Naive B cell (primary cell): ENCODE results near the gene MGAT4D. TPM values are rescaled to one million over a fixed set of nuclear protein-coding genes. Genes with fewer than 3 reads are reported as not detected.
"Not testable (repeated sequence)": the region's sequence is repeated elsewhere in the genome, so short reads cannot be mapped to it uniquely, and the experiment has no call there.

ENCODE experiments used
- ATAC-seq, 2 donors: fragments of 150-1000 bp; cut with Tn5 transposase; 2 replicates each; pipeline ENCODE4 v1.10.0; 2021; ENCODE audit warnings: low read depth in 2 of 2, mild to moderate bottlenecking in 2 of 2, moderate library complexity in 2 of 2
- DNase-seq: peaks from one replicate; pipeline ENCODE4 v3.0.0; 2022
- H3K27ac Mint-ChIP-seq, 6 donors: one replicate each; pipeline ENCODE4 v1.8.0; 2020 to 2022; ENCODE audit warnings: mild to moderate bottlenecking in 6 of 6, mixed read lengths in 6 of 6, moderate library complexity in 5 of 6, inconsistent platforms in 2 of 6
- H3K27me3 Mint-ChIP-seq, 3 donors: one replicate each; pipeline ENCODE4 v1.8.0; 2021 to 2022; ENCODE audit warnings: mixed read lengths in 3 of 3, mild to moderate bottlenecking in 1 of 3
- H3K36me3 Mint-ChIP-seq, 2 donors: one replicate each; pipeline ENCODE4 v1.8.0; 2020 to 2022; ENCODE audit warnings: mixed read lengths in 2 of 2, inconsistent platforms in 1 of 2, mild to moderate bottlenecking in 1 of 2
- H3K4me1 Mint-ChIP-seq, 3 donors: one replicate each; pipeline ENCODE4 v1.8.0; 2020 to 2022; ENCODE audit warnings: mixed read lengths in 3 of 3, inconsistent platforms in 1 of 3, mild to moderate bottlenecking in 1 of 3, moderate library complexity in 1 of 3
- H3K4me3 Mint-ChIP-seq, 8 donors: one replicate each; pipeline ENCODE4 v1.8.0; 2020 to 2022; ENCODE audit warnings: mild to moderate bottlenecking in 8 of 8, mixed read lengths in 8 of 8, moderate library complexity in 8 of 8, inconsistent platforms in 2 of 8
- H3K9me3 Mint-ChIP-seq, 7 donors: one replicate each; pipeline ENCODE4 v1.8.0; 2020 to 2022; ENCODE audit warnings: mixed read lengths in 7 of 7, mild to moderate bottlenecking in 5 of 7, inconsistent platforms in 2 of 7, moderate library complexity in 1 of 7
- polyA plus RNA-seq, 6 donors: library from polyadenylated mRNA; unstranded; fragments of 300-500 nt; fragmentation: Illumina TruSeq; gene quantifications; one replicate each; pipeline ENCODE4 v1.2.3, GENCODE V29; 2021; ENCODE audit warnings: low read depth in 6 of 6

MGAT4D gene
- polyA plus RNA-seq: not detected

DNA sequence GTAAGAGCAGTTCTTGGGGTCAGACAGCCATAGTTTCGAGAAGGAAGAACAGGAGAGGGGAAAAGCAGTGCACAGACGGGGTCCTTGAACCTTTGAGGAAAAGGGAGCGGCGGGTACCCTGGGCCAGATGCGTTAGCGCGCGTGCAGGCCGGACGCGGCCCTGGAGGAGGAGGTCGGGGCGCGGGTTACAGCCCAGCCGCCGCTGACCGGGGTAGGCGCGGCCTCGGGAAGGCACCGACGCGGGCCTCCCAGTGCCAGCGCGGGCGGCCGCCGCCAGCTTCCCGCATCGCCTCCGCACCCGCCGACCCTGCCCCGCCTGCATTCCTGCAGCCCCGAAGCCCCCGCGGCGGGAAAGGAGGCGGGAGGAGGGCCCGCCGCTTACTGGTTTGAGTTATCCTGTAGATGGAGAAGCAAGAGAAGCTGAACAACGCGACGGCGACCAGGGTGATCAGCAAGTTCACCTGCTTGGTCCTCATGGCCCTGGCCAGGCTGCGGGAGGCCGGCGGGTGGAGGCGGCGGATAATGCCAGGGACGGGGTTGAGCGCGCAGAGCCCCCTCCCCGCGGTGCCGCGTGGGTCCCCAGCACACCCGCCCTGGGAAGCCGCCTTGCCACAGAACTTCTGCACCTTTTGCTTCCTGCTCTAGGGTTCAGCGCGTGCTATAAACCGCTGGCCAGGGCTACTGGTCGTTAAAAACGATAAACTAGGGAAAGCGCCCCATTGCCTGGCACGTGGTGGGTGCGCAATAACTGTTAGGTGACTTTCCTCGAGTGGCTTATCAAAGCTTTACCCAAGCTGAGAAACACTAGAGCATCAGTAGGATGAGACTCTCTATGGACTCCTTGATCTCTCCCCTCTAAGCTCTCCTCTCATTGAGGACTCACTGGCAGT, at the start of gene MGAT4D:
Gene MGAT4D, minus strand, starts transcription at position 547 of the 890 bp plus-strand sequence. Its CDS starts 71 bp downstream, at position 476.
- Mint-ChIP-seq H3K4me3 (peak within 1 kb of the TSS; percentile 19 to 88 (median 69)), H3K4me1 (peaks cover 5 to 14% (median 10%) of the 10 kb centered on the region in 3 donors), H3K36me3 (no peaks in the 10 kb centered on the region), H3K27ac (no peak within 1 kb of the TSS), H3K27me3 (peaks cover 59 to 69% (median 67%) of the 10 kb centered on the region in 3 donors), H3K9me3 (peaks cover 0 to 1% (median 0%) of the 10 kb centered on the region in 7 donors)
- peak in 1 of 2 donors; percentile 35 for ATAC-seq
- no peak for DNase-seq

DNA sequence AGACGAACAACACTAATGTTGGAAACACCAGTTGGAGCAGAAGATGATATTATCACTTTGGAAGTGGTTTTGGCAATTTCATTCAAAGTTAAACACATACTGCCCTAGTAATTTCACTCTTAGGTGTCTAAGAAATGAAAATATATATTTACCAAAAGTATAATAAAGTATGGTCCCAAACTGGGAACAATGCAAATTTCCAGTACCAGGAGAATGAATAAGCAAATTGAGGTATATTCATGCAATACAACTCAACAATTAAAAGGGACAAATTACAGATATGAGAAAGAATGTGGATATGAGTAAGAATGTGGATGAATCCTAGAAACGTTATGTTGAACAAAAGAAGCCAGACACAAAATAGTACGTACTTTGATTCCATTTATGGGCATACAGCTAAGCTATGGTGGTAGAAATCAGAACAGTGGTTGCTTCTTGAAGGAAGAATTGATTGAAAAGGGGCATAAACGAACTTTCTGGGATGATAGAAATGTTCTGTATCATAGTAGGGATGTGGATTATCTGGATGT, 35.9 kb upstream of the MGAT4D start:
- no peak for ATAC-seq
- Mint-ChIP-seq H3K27me3 (no peaks in the 10 kb centered on the region), H3K36me3 (peaks cover 8 to 10% of the 10 kb centered on the region in 2 donors), H3K4me1 (no peaks in the 10 kb centered on the region), H3K4me3 (no peak overlapping the region), H3K9me3 (no peaks in the 10 kb centered on the region), H3K27ac (no peak overlapping the region)
- no peak for DNase-seq

DNA sequence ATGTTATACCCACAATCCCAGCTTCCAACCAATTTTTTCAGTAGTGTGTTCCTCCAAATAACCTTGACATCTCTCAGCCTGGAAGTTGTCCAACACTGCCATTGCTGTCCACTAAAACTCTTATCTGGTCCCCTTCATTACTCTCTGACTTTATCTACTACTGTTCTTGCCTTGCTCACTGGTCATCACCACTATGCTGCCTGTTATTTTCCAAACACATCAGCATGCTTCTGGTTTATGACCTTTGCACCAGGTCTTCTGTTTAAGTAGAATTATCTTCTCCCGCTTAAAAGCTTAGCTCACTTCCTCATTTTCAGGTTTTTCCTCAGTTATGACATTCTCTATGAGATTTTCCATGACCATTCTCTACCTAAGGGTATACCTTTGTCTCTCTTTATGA, 31.3 kb upstream of the MGAT4D start:
- no peak overlapping the region for H3K4me3 Mint-ChIP-seq
- peaks cover 0 to 9% of the 10 kb centered on the region in 2 donors for H3K36me3 Mint-ChIP-seq
- no peaks in the 10 kb centered on the region for H3K9me3 Mint-ChIP-seq
- H3K27me3 Mint-ChIP-seq: no peaks in the 10 kb centered on the region
- no peak for DNase-seq
- H3K27ac Mint-ChIP-seq: no peak overlapping the region
- H3K4me1 Mint-ChIP-seq: peaks cover 4 to 10% (median 7%) of the 10 kb centered on the region in 3 donors
- ATAC-seq: no peak

DNA sequence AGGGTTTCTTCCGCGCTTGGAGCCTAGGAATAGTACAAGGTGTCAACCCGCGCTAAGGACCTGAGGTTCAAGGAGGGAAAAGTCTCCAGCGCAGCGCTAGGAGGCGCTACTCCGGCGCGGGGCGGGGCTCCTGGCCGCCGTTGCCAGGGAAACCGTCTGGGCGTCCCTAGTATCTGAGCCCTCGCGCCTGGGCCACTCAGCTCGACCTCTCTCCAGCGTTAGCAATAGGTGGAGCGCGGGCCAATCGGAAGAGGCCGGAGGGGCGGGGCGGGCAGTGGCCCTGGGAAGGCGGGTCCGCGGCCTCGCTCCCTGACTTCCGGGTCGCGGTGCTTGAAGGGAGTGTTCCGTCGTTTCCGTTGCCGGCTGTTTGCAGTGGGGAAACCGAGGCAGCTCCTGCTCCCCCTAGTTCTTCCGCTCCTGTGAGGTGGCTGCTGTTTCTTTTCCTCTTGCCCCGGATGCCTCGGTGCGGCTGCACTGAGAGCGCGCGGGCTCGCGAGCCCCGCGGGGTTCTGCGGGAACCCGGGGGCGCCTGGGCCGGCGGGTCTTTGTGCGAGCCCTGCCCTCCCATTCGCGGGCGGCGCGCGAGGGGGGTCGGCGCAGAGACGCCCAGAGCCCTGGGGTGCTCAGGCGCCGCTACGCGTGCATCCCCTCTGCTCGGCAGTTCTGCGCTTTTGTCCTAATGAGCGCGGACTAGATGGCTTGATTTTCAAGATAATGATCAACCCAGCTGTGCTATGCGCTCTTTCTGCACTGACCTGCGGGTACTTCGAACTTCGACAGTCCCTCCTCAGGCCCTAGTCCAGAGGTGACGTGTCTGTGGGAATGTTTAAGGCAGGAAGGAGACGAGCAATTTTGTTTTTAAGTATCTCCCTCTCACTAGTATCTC, 26.0 kb upstream of the MGAT4D start, which contains the start of gene ELMOD2:
Gene ELMOD2, plus strand, starts transcription at position 312 of the 886 bp plus-strand sequence. CDS start 1,261 bp downstream, outside the sequence.
- Mint-ChIP-seq H3K4me3 (peak within 1 kb of the TSS; percentile 81 to 94 (median 91)), H3K27ac (peak within 1 kb of the TSS; percentile 83 to 95 (median 89)), H3K36me3 (peaks cover 0 to 9% of the 10 kb centered on the region in 2 donors), H3K9me3 (no peaks in the 10 kb centered on the region), H3K4me1 (peaks cover 8 to 22% (median 17%) of the 10 kb centered on the region in 3 donors), H3K27me3 (peaks cover 0 to 4% (median 0%) of the 10 kb centered on the region in 3 donors)
- ATAC-seq: peak; percentile 97 to 98
- peak; percentile 97 for DNase-seq

DNA sequence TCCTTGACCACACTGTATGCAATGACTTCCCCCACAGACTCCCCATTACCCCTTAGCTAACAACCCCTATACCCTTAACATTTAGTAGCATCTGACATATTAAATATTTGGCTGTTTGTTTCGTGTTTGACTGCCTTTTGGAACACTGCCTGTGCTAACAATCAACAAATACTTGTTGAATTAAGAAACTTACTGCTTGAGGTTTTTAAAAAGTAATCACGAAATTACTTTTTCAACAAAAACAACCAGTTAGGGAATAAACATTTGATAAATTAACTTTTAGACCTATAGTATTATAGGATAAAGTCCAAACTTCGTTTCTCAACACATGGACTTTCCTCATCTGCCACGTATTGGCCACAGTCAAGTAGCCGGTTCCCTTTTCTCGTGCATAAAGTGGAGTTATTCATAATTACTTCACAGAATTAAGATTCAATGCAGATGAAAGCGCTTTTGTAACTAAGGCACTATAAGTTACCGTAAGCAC, 25.3 kb upstream of the MGAT4D start:
- Mint-ChIP-seq H3K9me3 (peaks cover 0 to 1% (median 0%) of the 10 kb centered on the region in 7 donors), H3K36me3 (peaks cover 0 to 9% of the 10 kb centered on the region in 2 donors), H3K4me1 (peaks cover 8 to 22% (median 17%) of the 10 kb centered on the region in 3 donors), H3K4me3 (peak overlapping the region; percentile 81 to 94 (median 91)), H3K27ac (peak overlapping the region in 5 of 6 donors; percentile 76 to 95 (median 85)), H3K27me3 (peaks cover 0 to 4% (median 0%) of the 10 kb centered on the region in 3 donors)
- DNase-seq (no peak), ATAC-seq (peak in 1 of 2 donors; percentile 5)

DNA sequence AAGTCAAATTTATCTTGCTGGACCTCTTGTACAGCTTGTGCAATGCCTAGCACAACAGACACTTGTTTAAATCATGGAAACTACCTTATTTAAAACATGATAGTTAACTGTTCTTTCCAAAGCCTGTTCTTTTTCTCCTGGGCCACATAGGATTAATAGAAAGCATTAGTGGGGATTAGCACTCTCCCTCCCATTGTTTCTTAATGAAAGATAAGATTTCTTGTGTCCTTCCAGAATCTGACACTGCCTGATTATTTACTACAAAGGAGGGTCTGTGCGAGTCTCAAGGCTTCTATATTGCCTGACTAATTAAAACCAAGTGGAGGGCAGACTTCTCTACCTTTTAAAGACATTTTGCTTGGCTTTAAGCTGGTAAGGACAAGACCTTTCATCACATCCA, 17.3 kb upstream of the MGAT4D start:
- no peak for ATAC-seq
- no peak for DNase-seq
- Mint-ChIP-seq H3K27me3 (peaks cover 34 to 48% (median 47%) of the 10 kb centered on the region in 3 donors), H3K27ac (no peak overlapping the region), H3K4me3 (no peak overlapping the region), H3K4me1 (no peaks in the 10 kb centered on the region), H3K9me3 (peaks cover 0 to 13% (median 4%) of the 10 kb centered on the region in 7 donors), H3K36me3 (no peaks in the 10 kb centered on the region)

DNA sequence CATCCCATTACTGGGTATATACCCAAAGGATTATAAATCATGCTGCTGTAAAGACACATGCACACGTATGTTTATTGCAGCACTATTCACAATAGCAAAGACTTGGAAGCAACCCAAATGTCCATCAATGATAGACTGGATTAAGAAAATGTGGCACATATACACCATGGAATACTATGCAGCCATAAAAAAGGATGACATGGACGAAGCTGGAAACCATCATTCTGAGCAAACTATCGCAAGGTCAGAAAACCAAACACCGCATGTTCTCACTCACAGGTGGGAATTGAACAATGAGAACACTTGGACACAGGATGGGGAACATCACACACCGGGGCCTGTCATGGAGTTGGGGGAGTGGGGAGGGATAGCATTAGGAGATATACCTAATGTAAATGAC, 15.7 kb upstream of the MGAT4D start:
- H3K36me3 Mint-ChIP-seq, H3K27ac Mint-ChIP-seq, H3K4me3 Mint-ChIP-seq, ATAC-seq, H3K4me1 Mint-ChIP-seq, DNase-seq: not testable (repeated sequence)
- Mint-ChIP-seq H3K9me3 (peaks cover 0 to 13% (median 4%) of the 10 kb centered on the region in 7 donors), H3K27me3 (peaks cover 45 to 61% (median 58%) of the 10 kb centered on the region in 3 donors)

DNA sequence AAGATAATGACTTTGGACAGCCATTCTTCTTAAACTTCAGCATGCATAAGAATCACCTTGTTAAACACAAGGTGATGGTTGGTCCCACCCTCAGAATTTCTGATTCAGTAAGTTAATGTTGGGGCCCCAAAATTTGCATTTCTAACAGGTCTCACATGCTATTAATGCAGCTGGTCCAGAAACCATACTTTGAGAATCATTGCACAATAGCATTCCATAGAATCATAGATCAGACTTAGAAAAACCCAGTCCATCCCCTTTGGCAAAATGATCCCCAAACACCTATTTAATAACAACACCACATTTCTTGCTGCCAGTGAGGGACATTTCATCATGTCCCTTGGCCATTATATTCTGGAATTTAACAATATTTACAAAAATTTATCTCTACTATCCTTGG, 6.2 kb upstream of the MGAT4D start:
- H3K36me3 Mint-ChIP-seq: peaks cover 0 to 3% of the 10 kb centered on the region in 2 donors
- no peaks in the 10 kb centered on the region for H3K4me1 Mint-ChIP-seq
- no peak overlapping the region for H3K4me3 Mint-ChIP-seq
- no peak for DNase-seq
- peaks cover 58 to 82% (median 81%) of the 10 kb centered on the region in 3 donors for H3K27me3 Mint-ChIP-seq
- peaks cover 0 to 9% (median 4%) of the 10 kb centered on the region in 7 donors for H3K9me3 Mint-ChIP-seq
- no peak overlapping the region for H3K27ac Mint-ChIP-seq
- ATAC-seq: no peak

DNA sequence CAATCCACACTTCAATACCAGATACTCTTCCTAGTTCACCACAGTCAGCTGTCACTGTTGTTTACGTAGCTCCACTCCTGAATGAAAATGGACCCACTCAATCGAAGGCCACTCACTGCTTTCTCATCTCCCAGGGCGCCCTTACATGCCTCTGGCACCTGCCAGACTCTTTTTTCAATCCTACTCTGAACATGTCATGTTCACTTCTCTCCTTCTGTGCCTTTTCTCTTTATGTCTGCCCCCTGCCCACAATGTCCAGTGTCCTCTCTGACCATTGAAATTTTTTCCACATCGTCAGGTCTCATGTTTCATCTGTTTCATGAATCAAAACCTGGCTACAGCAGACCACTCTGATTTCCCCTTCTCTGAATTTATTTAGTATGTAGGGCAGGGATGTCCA, 1.3 kb upstream of the MGAT4D start:
- Mint-ChIP-seq H3K27ac (peak overlapping the region in 3 of 6 donors; percentile 5 to 89 (median 82)), H3K4me3 (peak overlapping the region in 1 of 8 donors; percentile 25), H3K36me3 (no peaks in the 10 kb centered on the region), H3K4me1 (peaks cover 5 to 14% (median 10%) of the 10 kb centered on the region in 3 donors), H3K27me3 (peaks cover 66 to 79% (median 69%) of the 10 kb centered on the region in 3 donors), H3K9me3 (peaks cover 0 to 1% (median 0%) of the 10 kb centered on the region in 7 donors)
- DNase-seq (no peak), ATAC-seq (no peak)

DNA sequence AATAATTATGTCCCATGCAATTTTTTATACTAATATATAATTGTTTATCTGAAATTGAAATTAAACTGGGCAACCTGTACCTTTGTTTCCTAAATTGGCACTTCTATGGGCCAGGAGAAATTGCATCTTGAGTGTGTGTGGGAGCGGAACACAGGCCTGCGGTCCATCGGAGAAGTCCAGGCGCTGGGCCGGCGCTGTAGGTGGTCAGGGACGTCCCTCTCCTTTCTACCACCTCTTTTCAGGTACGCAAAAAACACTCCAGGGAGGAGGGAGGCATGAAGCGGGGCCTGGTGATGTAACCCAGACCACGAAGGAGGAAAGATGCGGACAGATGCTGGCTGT, 717 bp downstream of the MGAT4D start:
- H3K4me3 Mint-ChIP-seq: peak overlapping the region; percentile 19 to 88 (median 69)
- no peak for ATAC-seq
- H3K27me3 Mint-ChIP-seq: peaks cover 62 to 64% (median 62%) of the 10 kb centered on the region in 3 donors
- no peaks in the 10 kb centered on the region for H3K36me3 Mint-ChIP-seq
- H3K4me1 Mint-ChIP-seq: peaks cover 5 to 14% (median 10%) of the 10 kb centered on the region in 3 donors
- DNase-seq: no peak
- peaks cover 0 to 1% (median 0%) of the 10 kb centered on the region in 7 donors for H3K9me3 Mint-ChIP-seq
- no peak overlapping the region for H3K27ac Mint-ChIP-seq

DNA sequence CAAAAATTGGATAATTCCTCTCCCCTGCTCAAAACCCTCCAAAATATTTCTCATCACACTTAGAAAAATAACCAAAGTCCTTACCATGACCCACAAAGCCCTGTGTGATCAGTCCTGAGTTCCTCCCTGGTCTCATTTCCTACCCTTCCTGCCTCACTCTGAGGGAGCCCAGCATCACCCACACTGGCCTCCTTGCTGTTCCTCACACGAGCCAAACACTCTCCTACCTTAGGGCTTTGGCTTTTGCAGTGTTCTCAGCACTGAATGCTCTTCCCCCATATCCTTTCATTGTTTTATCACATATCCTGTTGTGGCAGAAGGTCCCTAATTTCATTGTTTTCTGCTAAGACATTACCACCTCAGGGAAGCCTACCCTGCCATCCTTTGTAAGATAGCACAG, 12.2 kb downstream of the MGAT4D start:
- no peak for DNase-seq
- peaks cover 4 to 18% (median 10%) of the 10 kb centered on the region in 7 donors for H3K9me3 Mint-ChIP-seq
- H3K4me3 Mint-ChIP-seq: no peak overlapping the region
- ATAC-seq: no peak
- H3K36me3 Mint-ChIP-seq: peaks cover 0 to 17% of the 10 kb centered on the region in 2 donors
- H3K4me1 Mint-ChIP-seq: no peaks in the 10 kb centered on the region
- H3K27me3 Mint-ChIP-seq: peaks cover 14 to 27% (median 26%) of the 10 kb centered on the region in 3 donors
- no peak overlapping the region for H3K27ac Mint-ChIP-seq

DNA sequence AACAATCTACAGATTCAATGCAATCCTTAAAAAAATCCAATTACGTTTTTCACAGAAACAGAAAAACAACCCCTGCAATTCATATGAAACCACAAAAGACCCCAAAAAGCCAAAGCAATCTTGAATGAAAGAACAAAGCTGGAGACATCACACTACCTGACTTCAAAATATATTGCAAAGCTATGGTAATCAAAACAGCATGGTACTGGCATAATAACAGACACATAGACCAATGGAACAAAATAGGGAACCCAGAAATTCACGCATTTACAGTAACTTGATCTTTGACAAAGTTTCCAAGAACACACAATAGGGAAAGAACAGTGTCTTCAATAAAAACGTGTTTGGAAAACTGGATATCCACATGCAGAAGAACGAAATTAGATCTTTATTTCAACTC, 14.6 kb downstream of the MGAT4D start:
- Mint-ChIP-seq H3K4me1 (no peaks in the 10 kb centered on the region), H3K27ac (no peak overlapping the region), H3K36me3 (peaks cover 0 to 17% of the 10 kb centered on the region in 2 donors), H3K9me3 (peaks cover 4 to 18% (median 10%) of the 10 kb centered on the region in 7 donors), H3K27me3 (peaks cover 10 to 29% (median 20%) of the 10 kb centered on the region in 3 donors), H3K4me3 (no peak overlapping the region)
- ATAC-seq (no peak), DNase-seq (no peak)
